Measurements from ENCODE around the gene ELFN2.

- TF ChIP-seq CTCF (IDR thresholded peaks at IDR 0.05) (no peak), POLR2A (IDR thresholded peaks at IDR 0.05) (no peak), POLR2AphosphoS5 (IDR thresholded peaks at IDR 0.05) (no peak)
Measured at GRCh38 chr22:37473437-37473946, 46.2 kb upstream of the ELFN2 start.

Data from prostate gland (tissue), 2 donors.